ENCODE data around the gene CYP11A1. TPM values are rescaled to one million over a fixed set of nuclear protein-coding genes. Genes with fewer than 3 reads are reported as not detected.

Gene CYP11A1
- total and polyA plus RNA-seq, 4 donors = 0.15 to 0.97 (median 0.69) TPM

DNA sequence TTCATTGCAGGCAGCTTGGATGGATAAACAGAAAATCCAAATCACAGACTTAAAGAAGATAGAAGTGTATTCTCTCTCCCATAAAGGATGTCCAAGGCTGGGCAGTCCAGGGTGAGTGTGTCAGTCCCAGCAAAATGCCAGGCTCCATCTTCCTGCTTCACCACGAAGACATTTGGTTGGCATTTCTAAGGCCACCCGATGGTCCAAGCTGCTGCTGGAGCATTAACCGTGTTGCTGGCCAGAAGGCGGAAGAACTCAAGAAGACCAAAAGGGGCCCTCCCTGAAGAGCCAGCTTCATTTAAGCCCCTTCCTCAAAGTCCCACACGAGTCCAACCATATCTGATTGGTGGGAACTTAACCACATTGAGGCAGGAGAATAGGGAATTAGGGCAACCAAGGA lies 3.0 kb upstream of the CYP11A1 start:
- DNase-seq (no peak), ATAC-seq (ENCODE audit: insufficient read depth, low FRiP score) (no peak)
- Histone ChIP-seq H3K4me3 (no peak overlapping the region), H3K27me3 (ENCODE audit: control insufficient read depth in 3 of 3, insufficient read depth in 3 of 3, low read length in 2 of 3) (peaks cover 0 to 6% (median 5%) of the 10 kb centered on the region in 3 donors), H3K36me3 (ENCODE audit: control insufficient read depth in 4 of 4, insufficient read depth in 4 of 4, low read length in 4 of 4) (no peaks in the 10 kb centered on the region), H3K27ac (ENCODE audit: low read depth in 1 of 2, low read length in 1 of 2) (no peak overlapping the region), H3K9me3 (ENCODE audit: control insufficient read depth in 4 of 4, insufficient read depth in 3 of 4, low read length in 3 of 4) (no peaks in the 10 kb centered on the region), H3K4me1 (ENCODE audit: control insufficient read depth in 5 of 5, insufficient read depth in 5 of 5, low read length in 5 of 5) (peaks cover 0 to 18% (median 0%) of the 10 kb centered on the region in 5 donors), H3K9ac (ENCODE audit: insufficient read depth in 1 of 2, low read length in 2 of 2) (no peak overlapping the region)
- 88 to 89% methylated on average over 5 of the region's 5 CpGs for WGBS, 2 donors
- TF ChIP-seq, protein P1, sequence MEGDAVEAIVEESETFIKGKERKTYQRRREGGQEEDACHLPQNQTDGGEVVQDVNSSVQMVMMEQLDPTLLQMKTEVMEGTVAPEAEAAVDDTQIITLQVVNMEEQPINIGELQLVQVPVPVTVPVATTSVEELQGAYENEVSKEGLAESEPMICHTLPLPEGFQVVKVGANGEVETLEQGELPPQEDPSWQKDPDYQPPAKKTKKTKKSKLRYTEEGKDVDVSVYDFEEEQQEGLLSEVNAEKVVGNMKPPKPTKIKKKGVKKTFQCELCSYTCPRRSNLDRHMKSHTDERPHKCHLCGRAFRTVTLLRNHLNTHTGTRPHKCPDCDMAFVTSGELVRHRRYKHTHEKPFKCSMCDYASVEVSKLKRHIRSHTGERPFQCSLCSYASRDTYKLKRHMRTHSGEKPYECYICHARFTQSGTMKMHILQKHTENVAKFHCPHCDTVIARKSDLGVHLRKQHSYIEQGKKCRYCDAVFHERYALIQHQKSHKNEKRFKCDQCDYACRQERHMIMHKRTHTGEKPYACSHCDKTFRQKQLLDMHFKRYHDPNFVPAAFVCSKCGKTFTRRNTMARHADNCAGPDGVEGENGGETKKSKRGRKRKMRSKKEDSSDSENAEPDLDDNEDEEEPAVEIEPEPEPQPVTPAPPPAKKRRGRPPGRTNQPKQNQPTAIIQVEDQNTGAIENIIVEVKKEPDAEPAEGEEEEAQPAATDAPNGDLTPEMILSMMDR (IDR thresholded peaks at IDR 0.05; ENCODE audit: control extremely low read depth, extremely low read depth) = no peak

DNA sequence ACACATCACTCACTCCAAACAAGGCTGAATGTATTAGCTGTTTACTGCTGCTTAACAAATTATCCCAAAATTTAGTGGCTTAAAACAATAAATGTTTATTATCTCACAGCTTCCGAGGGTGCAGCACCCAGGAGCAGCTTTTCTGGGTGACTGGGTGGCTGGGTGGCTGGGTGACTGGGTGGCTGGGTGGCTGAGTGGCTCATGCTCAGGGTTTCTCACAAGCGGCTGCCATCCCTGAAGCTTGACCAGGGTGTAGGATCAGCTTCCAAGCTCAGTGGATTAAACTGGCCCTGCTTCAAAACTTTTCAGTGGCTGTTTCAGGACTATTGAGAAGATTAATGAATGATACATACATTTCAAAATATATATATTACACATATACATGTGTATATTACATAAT lies 2.3 kb upstream of the CYP11A1 start:
- WGBS, 2 donors = 96 to 98% methylated on average over 2 of the region's 2 CpGs

DNA sequence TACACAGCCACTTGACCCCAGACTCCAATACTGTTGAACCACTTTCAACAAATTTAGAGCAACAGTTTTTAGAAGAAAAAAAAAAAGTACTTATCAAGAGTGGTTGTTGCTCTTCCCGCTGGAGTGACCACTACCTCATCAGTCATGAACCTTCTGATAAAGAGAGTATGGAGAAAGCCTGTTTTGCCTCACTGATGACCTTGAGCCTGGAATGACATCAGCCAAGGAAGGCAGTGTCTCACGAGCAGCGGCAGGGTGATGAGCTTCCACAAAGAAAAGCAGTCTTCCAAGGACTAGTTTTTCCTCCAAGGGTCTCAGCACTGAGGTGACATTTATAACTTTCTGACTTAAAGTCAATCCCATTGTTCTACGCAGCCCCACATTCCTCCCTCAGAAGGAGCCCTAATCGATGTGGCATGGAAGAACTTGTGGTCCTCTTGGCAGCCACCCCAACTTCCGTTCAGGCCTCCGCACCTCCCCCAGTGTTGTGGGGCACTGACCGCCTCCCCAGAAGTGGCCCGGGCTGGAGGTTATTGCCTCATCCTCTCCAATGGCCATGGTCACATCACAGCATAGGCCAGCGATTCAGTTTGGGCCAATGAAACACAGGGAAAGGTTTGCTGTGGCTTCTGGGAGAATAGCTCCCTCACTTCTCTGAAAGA lies 1.8 kb upstream of the CYP11A1 start:
- no peaks in the 10 kb centered on the region for H3K9me3 ChIP-seq (ENCODE audit: control insufficient read depth in 4 of 4, insufficient read depth in 3 of 4, low read length in 3 of 4)
- peaks cover 0 to 9% (median 5%) of the 10 kb centered on the region in 3 donors for H3K27me3 ChIP-seq (ENCODE audit: control insufficient read depth in 3 of 3, insufficient read depth in 3 of 3, low read length in 2 of 3)
- H3K4me1 ChIP-seq (ENCODE audit: control insufficient read depth in 5 of 5, insufficient read depth in 5 of 5, low read length in 5 of 5) = peaks cover 0 to 9% (median 0%) of the 10 kb centered on the region in 5 donors
- DNase-seq = no peak
- WGBS, 2 donors = 60 to 69% methylated on average over 10 of the region's 10 CpGs
- H3K36me3 ChIP-seq (ENCODE audit: control insufficient read depth in 4 of 4, insufficient read depth in 4 of 4, low read length in 4 of 4) = no peaks in the 10 kb centered on the region
- H3K4me3 ChIP-seq = no peak overlapping the region
- no peak for ATAC-seq (ENCODE audit: insufficient read depth, low FRiP score)
- TF ChIP-seq, protein P1 (IDR thresholded peaks at IDR 0.05; ENCODE audit: control extremely low read depth, extremely low read depth) = no peak
- H3K27ac ChIP-seq (ENCODE audit: low read depth in 1 of 2, low read length in 1 of 2) = no peak overlapping the region
- no peak overlapping the region for H3K9ac ChIP-seq (ENCODE audit: insufficient read depth in 1 of 2, low read length in 2 of 2)

More for the DNA sequence above, 2.3 kb upstream of the CYP11A1 start:
- H3K27me3 ChIP-seq (ENCODE audit: control insufficient read depth in 3 of 3, insufficient read depth in 3 of 3, low read length in 2 of 3) = peaks cover 0 to 9% (median 5%) of the 10 kb centered on the region in 3 donors
- H3K9me3 ChIP-seq (ENCODE audit: control insufficient read depth in 4 of 4, insufficient read depth in 3 of 4, low read length in 3 of 4) = no peaks in the 10 kb centered on the region
- ATAC-seq (ENCODE audit: insufficient read depth, low FRiP score) (no peak), DNase-seq (no peak)
- peaks cover 0 to 15% (median 0%) of the 10 kb centered on the region in 5 donors for H3K4me1 ChIP-seq (ENCODE audit: control insufficient read depth in 5 of 5, insufficient read depth in 5 of 5, low read length in 5 of 5)
- no peak overlapping the region for H3K27ac ChIP-seq (ENCODE audit: low read depth in 1 of 2, low read length in 1 of 2)
- H3K9ac ChIP-seq (ENCODE audit: insufficient read depth in 1 of 2, low read length in 2 of 2) = no peak overlapping the region
- no peaks in the 10 kb centered on the region for H3K36me3 ChIP-seq (ENCODE audit: control insufficient read depth in 4 of 4, insufficient read depth in 4 of 4, low read length in 4 of 4)
- no peak overlapping the region for H3K4me3 ChIP-seq
- TF ChIP-seq, protein P1 (IDR thresholded peaks at IDR 0.05; ENCODE audit: control extremely low read depth, extremely low read depth) = no peak
